H9 (cell line): ENCODE results near the gene POLD3. TPM values are rescaled to one million over a fixed set of nuclear protein-coding genes. Genes with fewer than 3 reads are reported as not detected.

ENCODE experiments used
- DNase-seq: peaks from one replicate; pipeline ENCODE4 v3.0.0-alpha.2; 2017
- H2AFZ ChIP-seq: one replicate; pipeline ENCODE4 v1.6.1; 2013; ENCODE audit warnings: mild to moderate bottlenecking, low read length, control low read depth, moderate library complexity
- H2AK5ac ChIP-seq: 2 replicates; pipeline ENCODE4 v1.6.1; 2013; ENCODE audit warnings: low read length, control low read depth, mixed read lengths; ENCODE audit not compliant: insufficient read length
- H2BK120ac ChIP-seq: one replicate; pipeline ENCODE4 v1.6.1; 2013; ENCODE audit warnings: low read depth, mild to moderate bottlenecking, low read length, control low read depth, inconsistent platforms; ENCODE audit not compliant: poor library complexity, severe bottlenecking
- H2BK12ac ChIP-seq: 2 replicates; pipeline ENCODE4 v1.6.1; 2013; ENCODE audit warnings: low read length, control low read depth, mixed read lengths, low read depth; ENCODE audit not compliant: insufficient read length
- H2BK15ac ChIP-seq: 2 replicates; pipeline ENCODE4 v1.6.1; 2013; ENCODE audit warnings: low read depth, low read length, control low read depth
- H2BK20ac ChIP-seq: one replicate; pipeline ENCODE4 v1.6.1; 2013; ENCODE audit warnings: low read depth, mild to moderate bottlenecking, low read length, control low read depth, inconsistent platforms; ENCODE audit not compliant: poor library complexity, severe bottlenecking
- H2BK5ac ChIP-seq: 2 replicates; pipeline ENCODE4 v1.6.1; 2013; ENCODE audit warnings: low read length, control low read depth, mixed read lengths; ENCODE audit not compliant: insufficient read length
- H3K14ac ChIP-seq: 2 replicates; pipeline ENCODE4 v1.6.1; 2013; ENCODE audit warnings: low read length, control low read depth; ENCODE audit not compliant: insufficient read depth
- H3K18ac ChIP-seq: 2 replicates; pipeline ENCODE4 v1.6.1; 2013; ENCODE audit warnings: low read depth, mild to moderate bottlenecking, mixed read lengths, low read length, control low read depth; ENCODE audit not compliant: insufficient read length
- H3K23ac ChIP-seq: 2 replicates; pipeline ENCODE4 v1.6.1; 2013; ENCODE audit warnings: low read length, control low read depth, mixed read lengths, low read depth; ENCODE audit not compliant: insufficient read length
- H3K23me2 ChIP-seq: 2 replicates; pipeline ENCODE4 v1.6.1; 2013; ENCODE audit warnings: low read depth, mild to moderate bottlenecking, mixed read lengths, low read length, control low read depth; ENCODE audit not compliant: insufficient read length, poor library complexity, severe bottlenecking
- H3K27ac ChIP-seq: 2 replicates; pipeline ENCODE4 v1.5.1; 2013; ENCODE audit warnings: low read length, control low read depth, mixed read lengths, low read depth; ENCODE audit not compliant: insufficient read length
- H3K27me3 ChIP-seq: 2 replicates; pipeline ENCODE4 v1.6.1; 2013; ENCODE audit warnings: low read length, control low read depth, inconsistent platforms; ENCODE audit not compliant: insufficient read depth
- H3K4ac ChIP-seq: 2 replicates; pipeline ENCODE4 v1.6.1; 2013; ENCODE audit warnings: low read depth, mild to moderate bottlenecking, control low read depth, inconsistent platforms, low read length, moderate library complexity
- H3K4me1 ChIP-seq: 2 replicates; pipeline ENCODE4 v1.6.1; 2013; ENCODE audit warnings: low read length, control low read depth, inconsistent platforms; ENCODE audit not compliant: insufficient read depth
- H3K4me2 ChIP-seq: 2 replicates; pipeline ENCODE4 v1.6.1; 2013; ENCODE audit warnings: low read length, control low read depth, mixed read lengths; ENCODE audit not compliant: insufficient read length, insufficient read depth
- H3K56ac ChIP-seq: 2 replicates; pipeline ENCODE4 v1.6.1; 2013; ENCODE audit warnings: low read depth, mild to moderate bottlenecking, mixed read lengths, low read length, control low read depth; ENCODE audit not compliant: insufficient read length
- H3K79me1 ChIP-seq: 2 replicates; pipeline ENCODE4 v1.6.1; 2013; ENCODE audit warnings: low read depth, mild to moderate bottlenecking, moderate library complexity, low read length, control low read depth, inconsistent platforms; ENCODE audit not compliant: insufficient read depth, poor library complexity, severe bottlenecking
- H3K79me2 ChIP-seq: 2 replicates; pipeline ENCODE4 v1.6.1; 2013; ENCODE audit warnings: low read length, control low read depth, inconsistent platforms; ENCODE audit not compliant: insufficient read depth
- H3K9ac ChIP-seq: 2 replicates; pipeline ENCODE4 v1.6.1; 2013; ENCODE audit warnings: low read length, control low read depth, mixed read lengths; ENCODE audit not compliant: insufficient read length; ENCODE audit errors: extremely low read depth
- H3K9me3 ChIP-seq: one replicate; pipeline ENCODE4 v1.6.1; 2013; ENCODE audit warnings: low read depth, low read length, inconsistent platforms; ENCODE audit not compliant: control insufficient read depth
- H3T11ph ChIP-seq: one replicate; pipeline ENCODE4 v1.6.1; 2013; ENCODE audit warnings: mild to moderate bottlenecking, low read length, control low read depth, inconsistent platforms
- H4K20me1 ChIP-seq: one replicate; pipeline ENCODE4 v1.6.1; 2013; ENCODE audit not compliant: control insufficient read depth, insufficient read length, insufficient read depth
- H4K5ac ChIP-seq: 2 replicates; pipeline ENCODE4 v1.6.1; 2013; ENCODE audit warnings: low read depth, mild to moderate bottlenecking, mixed read lengths, low read length, control low read depth; ENCODE audit not compliant: insufficient read length
- H4K8ac ChIP-seq: replicated peaks from 2 replicates; pipeline ENCODE4 v1.6.1; 2013; ENCODE audit warnings: low read length, control low read depth, mixed read lengths, low read depth; ENCODE audit not compliant: insufficient read length
- H4K91ac ChIP-seq: 2 replicates; pipeline ENCODE4 v1.6.1; 2013; ENCODE audit warnings: low read depth, mild to moderate bottlenecking, moderate library complexity, mixed read lengths, low read length, control low read depth; ENCODE audit not compliant: insufficient read length
- H3K27ac Mint-ChIP-seq, 3 experiments: 2 replicates in 2 of 3; 3 replicates in 1 of 3; pipeline ENCODE4 v1.8.0; 2020 to 2021; ENCODE audit warnings: mixed read lengths in 3 of 3, mild to moderate bottlenecking in 1 of 3, moderate library complexity in 1 of 3
- H3K27me3 Mint-ChIP-seq: 2 replicates; pipeline ENCODE4 v1.8.0; 2021; ENCODE audit warnings: low read depth, mild to moderate bottlenecking, moderate library complexity, mixed read lengths
- H3K36me3 Mint-ChIP-seq, 3 experiments: 2 replicates in 2 of 3; 3 replicates in 1 of 3; pipeline ENCODE4 v1.8.0; 2020 to 2021; ENCODE audit warnings: low read depth in 3 of 3, mixed read lengths in 3 of 3; ENCODE audit not compliant: insufficient read depth in 1 of 3
- H3K4me1 Mint-ChIP-seq, 2 experiments: 2 replicates each; pipeline ENCODE4 v1.8.0; 2020; ENCODE audit warnings: mixed read lengths in 2 of 2
- H3K4me3 Mint-ChIP-seq, 2 experiments: 2 replicates in 1 of 2; 3 replicates in 1 of 2; pipeline ENCODE4 v1.8.0; 2020 to 2021; ENCODE audit warnings: mild to moderate bottlenecking in 2 of 2, mixed read lengths in 2 of 2, moderate library complexity in 1 of 2
- H3K9me3 Mint-ChIP-seq, 2 experiments: 2 replicates in 1 of 2; 3 replicates in 1 of 2; pipeline ENCODE4 v1.8.0; 2020; ENCODE audit warnings: mild to moderate bottlenecking in 2 of 2, mixed read lengths in 2 of 2, moderate library complexity in 1 of 2
- CTCF ChIP-seq: fragments of 200-600 bp; sonication (generic); conservative IDR thresholded peaks from 3 replicates; pipeline ENCODE4 v1.8.0; 2021; ENCODE audit warnings: antibody characterized with exemption, mild to moderate bottlenecking
- WGBS: extraction: QIAGEN DNeasy Blood & Tissue Kit; methylation state at CpG from one replicate; pipeline ENCODE4 v1.1.7; 2013; ENCODE audit warnings: missing lambda C conversion rate, low lambda C conversion rate, mixed read lengths; ENCODE audit not compliant: insufficient read length; ENCODE audit errors: extremely low coverage; 5-methylcytosine and 5-hydroxymethylcytosine counted together
- total RNA-seq: library from RNA; stranded (reverse); gene quantifications from 2 replicates; pipeline ENCODE4 v1.2.1, GENCODE V29; 2021

Gene POLD3
- total RNA-seq, 1 experiment from 2014 or later = 34.1 TPM

GRCh38 chr11:74689666-74690065 is 97.3 kb downstream of the POLD3 start:
- Histone ChIP-seq H2AFZ (no peak overlapping the region), H3K56ac (no peak overlapping the region), H2BK15ac (no peak overlapping the region), H3K79me1 (no peaks in the 10 kb centered on the region), H3T11ph (no peak overlapping the region), H3K79me2 (no peaks in the 10 kb centered on the region), H3K18ac (no peak overlapping the region), H2BK12ac (no peak overlapping the region), H3K27ac (no peak overlapping the region), H2BK5ac (no peak overlapping the region), H3K14ac (no peak overlapping the region), H4K91ac (no peak overlapping the region), H3K4me2 (no peak overlapping the region), H3K9me3 (no peaks in the 10 kb centered on the region), H3K23me2 (no peaks in the 10 kb centered on the region), H3K4me1 (no peaks in the 10 kb centered on the region), H3K9ac (no peak overlapping the region), H3K27me3 (no peaks in the 10 kb centered on the region), H4K20me1 (no peaks in the 10 kb centered on the region), H3K4ac (no peak overlapping the region), H4K8ac (no peak overlapping the region), H2BK20ac (no peak overlapping the region), H2BK120ac (no peak overlapping the region), H3K23ac (no peak overlapping the region), H4K5ac (no peak overlapping the region), H2AK5ac (no peak overlapping the region)
- Mint-ChIP-seq H3K36me3 (no peaks in the 10 kb centered on the region), H3K27me3 (no peaks in the 10 kb centered on the region; the same call in 1 of the 2 replicates), H3K4me3 (no peak overlapping the region), H3K27ac (no peak overlapping the region), H3K4me1 (peaks cover 9 to 15% of the 10 kb centered on the region in 2 experiments), H3K9me3 (no peaks in the 10 kb centered on the region)
- WGBS = no CpG with 5 or more reads among the region's 4 CpGs
- no peak for DNase-seq
- TF ChIP-seq CTCF = no peak
